Medulla oblongata (tissue), 1 donor: ENCODE results near the gene DISC1.
"Not testable (repeated sequence)": the region's sequence is repeated elsewhere in the genome, so short reads cannot be mapped to it uniquely, and the experiment has no call there.

Experiments used
- DNase-seq: peaks from one replicate; pipeline ENCODE4 v3.0.0-alpha.2; 2015; ENCODE audit errors: extremely low spot score

The DISC1 gene

GRCh38 chr1:231668826-231669225 is 42.2 kb downstream of the DISC1 start:
- no peak for DNase-seq

DNA sequence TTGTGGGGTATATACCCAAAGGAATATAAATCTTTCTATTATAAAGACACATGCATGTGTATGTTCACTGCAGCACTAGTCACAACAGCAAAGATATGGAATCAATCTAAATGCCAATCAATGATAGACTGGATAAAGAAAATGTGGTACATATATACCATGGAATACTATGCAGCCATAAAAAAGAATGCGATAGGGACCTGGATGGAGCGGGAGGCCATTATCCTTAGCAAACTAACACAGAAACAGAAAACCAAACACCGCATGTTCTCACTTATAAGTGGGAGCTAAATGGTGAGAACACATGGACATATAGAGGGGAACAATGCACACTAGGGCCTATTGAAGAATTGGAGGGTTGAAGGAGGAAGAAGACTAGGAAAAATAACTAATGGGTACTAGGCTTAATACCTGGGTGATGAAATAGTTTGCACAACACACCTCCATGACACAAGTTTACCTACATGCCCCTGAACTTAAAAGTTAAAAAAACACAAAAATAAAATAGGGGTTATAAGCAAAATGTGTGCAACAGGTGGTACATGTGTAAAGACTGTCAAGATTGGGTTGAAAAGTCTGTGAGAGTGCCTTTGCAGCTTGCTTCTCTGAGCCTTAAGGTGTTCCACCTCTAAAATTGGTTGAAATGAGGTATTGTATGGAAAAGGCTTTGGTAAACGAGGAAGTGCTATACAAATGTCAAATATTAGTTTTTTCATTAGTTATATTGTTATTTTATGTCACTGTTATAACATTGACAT is 43.5 kb downstream of the DISC1 start:
- not testable (repeated sequence) for DNase-seq

DNA sequence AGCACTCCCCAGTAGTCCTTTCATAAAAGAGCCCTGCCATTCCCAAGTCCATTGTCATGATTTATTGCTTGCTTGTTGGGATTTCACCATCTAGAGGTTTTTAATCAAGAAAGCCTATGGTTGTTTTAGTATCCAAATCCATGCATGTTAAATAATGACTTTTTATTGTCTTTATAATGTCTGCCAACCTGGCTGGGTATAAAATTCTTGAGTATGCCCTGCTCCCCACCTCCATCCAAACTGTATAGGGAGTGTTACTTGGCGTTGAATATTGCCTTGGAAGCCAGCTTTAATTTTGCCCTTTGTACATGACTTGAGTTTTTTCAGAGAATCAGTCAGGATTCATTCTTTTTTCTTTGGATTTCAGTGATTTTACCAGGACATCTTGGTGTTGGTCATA is 44.2 kb downstream of the DISC1 start:
- no peak for DNase-seq

- DNase-seq: no peak
These were observed 48.0 kb downstream of the DISC1 start for GRCh38 chr1:231674575-231674974.

GRCh38 chr1:231676487-231676886 is 49.9 kb downstream of the DISC1 start:
- DNase-seq: no peak

- no peak for DNase-seq
These were observed 50.9 kb downstream of the DISC1 start for GRCh38 chr1:231677442-231677841.

DNA sequence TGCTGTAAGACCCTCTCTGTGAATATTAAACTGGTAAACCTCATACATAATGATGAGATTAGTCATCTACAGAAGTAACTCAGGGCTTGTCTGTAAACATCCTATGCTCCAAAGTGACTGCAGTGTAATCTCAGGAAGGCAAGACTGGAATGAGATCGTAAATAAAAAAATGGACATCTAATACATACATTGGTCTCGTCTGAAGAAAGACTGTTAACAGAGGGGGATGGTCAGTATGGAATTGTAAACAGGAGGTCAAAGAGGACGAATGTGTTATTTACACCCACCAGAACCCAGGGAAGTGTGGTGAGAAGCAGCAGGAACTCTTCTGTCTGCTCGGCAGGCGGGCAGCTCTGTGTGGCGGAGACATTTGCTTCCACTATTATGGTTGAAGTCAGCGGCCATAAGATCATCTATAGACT is 51.4 kb downstream of the DISC1 start:
- no peak for DNase-seq

DNA sequence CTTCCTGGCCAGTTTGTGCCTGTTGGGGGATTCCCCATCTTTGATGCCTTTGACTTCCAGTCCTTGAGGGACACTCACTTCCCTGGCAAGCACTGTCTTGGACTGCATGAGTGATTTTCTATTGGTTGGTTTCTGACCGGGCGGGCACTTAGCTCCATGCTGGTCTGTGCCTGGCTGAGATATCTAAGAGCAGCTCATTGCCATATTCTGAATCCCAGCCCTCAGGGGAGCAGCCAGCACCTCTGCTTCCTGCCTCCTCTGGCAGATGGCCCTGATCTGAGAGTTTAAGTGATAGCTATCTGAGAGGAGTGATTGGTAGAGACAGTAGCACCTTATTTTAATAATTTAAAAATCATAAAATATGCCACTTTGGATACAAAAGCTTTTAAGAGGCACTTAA is 52.5 kb downstream of the DISC1 start:
- no peak for DNase-seq

- no peak for DNase-seq
These were observed 54.4 kb downstream of the DISC1 start for GRCh38 chr1:231681006-231681405.

DNA sequence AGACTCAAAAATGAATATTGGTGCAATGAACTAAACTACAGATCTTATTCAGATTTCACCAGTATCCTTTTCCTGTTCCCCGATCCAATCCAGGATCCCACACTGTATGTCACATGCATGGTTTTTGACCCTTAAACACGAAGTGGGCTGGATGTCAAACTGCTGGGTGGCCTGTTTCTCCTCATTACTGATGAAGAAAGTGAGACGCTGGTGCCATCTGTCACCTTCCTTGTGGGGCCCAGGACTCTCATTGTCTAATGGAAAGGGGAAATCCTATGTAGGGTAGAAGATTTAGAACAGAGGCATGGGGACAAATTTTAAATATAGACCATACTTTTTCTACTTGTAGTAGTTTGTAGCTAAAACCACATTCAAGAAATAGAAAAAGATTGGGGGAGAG is 56.2 kb downstream of the DISC1 start:
- no peak for DNase-seq

DNA sequence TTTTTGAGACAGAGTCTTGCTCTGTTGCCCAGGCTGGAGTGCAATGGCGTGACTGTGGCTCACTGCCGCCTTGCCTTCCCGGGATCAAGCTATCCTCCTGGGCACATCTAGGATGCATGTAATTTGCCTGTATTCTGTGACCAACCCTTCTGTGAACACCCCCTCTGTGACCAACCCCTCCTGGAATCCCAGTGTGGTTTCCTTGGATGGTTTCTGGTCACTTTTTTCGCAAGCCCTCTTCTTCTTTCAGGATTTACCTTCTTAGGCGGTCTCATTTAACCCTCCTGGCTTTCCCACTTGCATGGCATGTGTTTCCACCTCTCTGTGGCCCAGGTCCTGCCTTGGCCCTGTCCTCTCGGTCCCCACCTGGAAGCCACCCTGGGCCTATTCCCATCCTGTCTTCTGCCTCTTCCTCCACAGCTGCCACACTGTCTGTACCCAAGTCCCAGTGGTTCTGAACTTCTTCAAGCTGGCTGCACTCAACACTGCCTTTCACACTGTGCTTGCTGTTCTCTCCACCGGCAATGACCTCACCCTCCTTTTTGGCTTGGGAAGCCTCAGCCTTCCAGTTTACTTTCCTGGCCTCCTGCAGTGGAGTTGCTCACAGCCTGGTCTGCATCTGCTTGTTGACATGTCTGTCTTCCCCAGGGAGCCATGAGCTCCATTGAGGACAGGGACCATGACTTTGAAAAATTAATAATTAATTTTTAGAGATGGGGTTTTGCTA is 57.0 kb downstream of the DISC1 start:
- DNase-seq: no peak

- DNase-seq: no peak
These were observed 58.0 kb downstream of the DISC1 start for GRCh38 chr1:231684356-231685244.

- DNase-seq: no peak
These were observed 59.8 kb downstream of the DISC1 start for GRCh38 chr1:231686384-231686783.

DNA sequence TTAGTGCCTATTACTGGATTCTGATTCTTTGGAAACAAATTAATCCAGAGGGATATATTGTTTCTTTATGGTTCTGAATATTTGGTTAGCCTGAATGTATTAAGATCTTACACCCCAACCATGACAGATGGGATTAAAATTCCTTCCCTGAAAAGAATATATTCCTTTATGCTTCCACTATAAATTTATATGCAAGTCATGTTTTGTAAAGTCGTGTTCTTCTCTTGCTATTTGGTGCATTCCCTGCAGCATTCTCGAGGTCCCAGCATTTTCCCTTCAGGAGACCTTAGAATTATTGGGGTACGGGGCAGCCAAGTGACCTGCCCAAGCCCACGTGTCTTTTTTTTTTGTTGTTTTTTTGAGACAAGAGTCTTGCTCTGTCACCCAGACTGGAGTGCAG is 62.4 kb downstream of the DISC1 start:
- no peak for DNase-seq

- no peak for DNase-seq
These were observed 63.5 kb downstream of the DISC1 start for GRCh38 chr1:231690059-231690458.

- peak; percentile 38 for DNase-seq
These were observed 65.1 kb downstream of the DISC1 start for GRCh38 chr1:231691618-231692259.

DNA sequence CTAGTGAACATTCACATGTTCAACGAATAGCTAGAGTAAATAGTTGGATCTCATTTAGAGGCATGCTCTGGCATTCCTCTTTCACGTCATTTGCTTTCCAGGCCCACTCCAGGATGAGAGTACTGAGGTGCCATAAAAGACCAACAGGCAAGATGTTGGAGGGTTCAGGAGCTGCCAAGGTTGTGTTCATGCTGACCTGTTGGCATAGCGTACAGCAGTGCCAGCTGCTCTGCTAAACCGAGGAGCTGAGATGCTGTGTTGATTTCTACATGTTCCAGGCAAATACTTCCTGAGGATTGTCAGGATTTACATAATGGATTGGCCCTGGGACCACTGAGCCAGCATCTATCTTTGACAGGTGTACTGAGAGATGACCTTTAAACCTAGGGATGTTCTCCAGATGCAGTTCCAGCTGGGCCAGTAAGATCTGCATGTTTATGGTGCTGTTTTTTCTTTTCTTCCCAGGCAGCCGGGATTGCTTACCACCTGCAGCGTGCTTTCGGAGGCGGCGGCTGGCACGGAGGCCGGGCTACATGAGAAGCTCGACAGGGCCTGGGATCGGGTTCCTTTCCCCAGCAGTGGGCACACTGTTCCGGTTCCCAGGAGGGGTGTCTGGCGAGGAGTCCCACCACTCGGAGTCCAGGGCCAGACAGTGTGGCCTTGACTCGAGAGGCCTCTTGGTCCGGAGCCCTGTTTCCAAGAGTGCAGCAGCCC is 66.9 kb downstream of the DISC1 start:
- no peak for DNase-seq

DNA sequence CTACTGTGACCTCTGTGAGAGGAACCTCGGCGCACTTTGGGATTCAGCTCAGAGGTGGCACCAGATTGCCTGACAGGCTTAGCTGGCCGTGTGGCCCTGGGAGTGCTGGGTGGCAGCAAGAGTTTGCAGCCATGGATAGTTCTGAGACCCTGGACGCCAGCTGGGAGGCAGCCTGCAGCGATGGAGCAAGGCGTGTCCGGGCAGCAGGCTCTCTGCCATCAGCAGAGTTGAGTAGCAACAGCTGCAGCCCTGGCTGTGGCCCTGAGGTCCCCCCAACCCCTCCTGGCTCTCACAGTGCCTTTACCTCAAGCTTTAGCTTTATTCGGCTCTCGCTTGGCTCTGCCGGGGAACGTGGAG is 67.5 kb downstream of the DISC1 start:
- no peak for DNase-seq

DNA sequence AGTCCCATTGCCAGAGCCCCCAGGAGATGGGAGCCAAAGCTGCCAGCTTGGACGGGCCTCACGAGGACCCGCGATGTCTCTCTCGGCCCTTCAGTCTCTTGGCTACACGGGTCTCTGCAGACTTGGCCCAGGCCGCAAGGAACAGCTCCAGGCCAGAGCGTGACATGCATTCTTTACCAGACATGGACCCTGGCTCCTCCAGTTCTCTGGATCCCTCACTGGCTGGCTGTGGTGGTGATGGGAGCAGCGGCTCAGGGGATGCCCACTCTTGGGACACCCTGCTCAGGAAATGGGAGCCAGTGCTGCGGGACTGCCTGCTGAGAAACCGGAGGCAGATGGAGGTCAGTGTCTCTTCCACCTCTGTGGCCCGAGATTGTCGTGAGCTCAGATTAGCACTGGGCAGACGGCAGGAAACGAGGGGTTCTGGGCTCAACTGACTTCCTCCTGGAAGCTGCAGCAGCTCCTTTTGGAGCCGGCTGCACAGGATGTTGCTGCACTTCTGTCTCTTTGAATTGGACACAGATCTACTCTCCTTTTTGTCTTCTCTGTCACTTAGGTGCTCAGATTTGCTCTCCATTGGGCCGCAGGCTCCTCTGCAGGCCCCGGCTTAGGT is 68.0 kb downstream of the DISC1 start:
- no peak for DNase-seq

- no peak for DNase-seq
These were observed 69.1 kb downstream of the DISC1 start for GRCh38 chr1:231695439-231696255.
